Choroid plexus epithelial cell (primary cell): ENCODE measurements around the gene SLX4IP.

Experiments used
- DNase-seq: peaks from one replicate; pipeline ENCODE4 v3.0.0-alpha.2; 2010; ENCODE audit warnings: low read depth
- H3K4me3 ChIP-seq: 2 replicates; pipeline ENCODE4 v1.5.1; 2011; ENCODE audit warnings: low read depth, mild to moderate bottlenecking, control low read depth, low read length, moderate library complexity
- TF ChIP-seq, protein P1 (sequence below): conservative IDR thresholded peaks from 2 replicates; pipeline ENCODE4 v1.5.1; 2011; ENCODE audit warnings: low read depth, mild to moderate bottlenecking, control low read depth, inconsistent platforms, low read length, moderate library complexity

The SLX4IP gene

DNA sequence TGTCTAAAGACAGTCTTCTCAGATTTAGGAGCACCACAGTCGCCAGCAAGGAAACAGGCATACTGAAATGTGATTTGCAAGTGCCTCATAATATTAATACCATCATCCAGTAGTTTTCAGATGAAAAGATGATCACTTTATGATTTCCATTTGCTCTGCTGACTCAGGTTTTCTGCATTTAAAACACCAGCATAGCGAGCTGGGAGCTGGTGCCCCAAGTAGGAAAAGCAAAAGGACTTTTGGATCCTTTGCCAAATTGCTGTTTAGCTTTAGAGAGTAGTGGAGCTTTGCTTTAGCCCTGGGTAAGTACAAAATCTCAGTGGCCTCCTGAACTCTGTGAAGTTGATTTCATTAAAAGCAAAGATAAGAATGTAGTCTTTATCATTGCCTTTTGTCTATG, 160.2 kb downstream of the SLX4IP start:
- H3K4me3 ChIP-seq = no peak overlapping the region
- TF ChIP-seq, protein P1, sequence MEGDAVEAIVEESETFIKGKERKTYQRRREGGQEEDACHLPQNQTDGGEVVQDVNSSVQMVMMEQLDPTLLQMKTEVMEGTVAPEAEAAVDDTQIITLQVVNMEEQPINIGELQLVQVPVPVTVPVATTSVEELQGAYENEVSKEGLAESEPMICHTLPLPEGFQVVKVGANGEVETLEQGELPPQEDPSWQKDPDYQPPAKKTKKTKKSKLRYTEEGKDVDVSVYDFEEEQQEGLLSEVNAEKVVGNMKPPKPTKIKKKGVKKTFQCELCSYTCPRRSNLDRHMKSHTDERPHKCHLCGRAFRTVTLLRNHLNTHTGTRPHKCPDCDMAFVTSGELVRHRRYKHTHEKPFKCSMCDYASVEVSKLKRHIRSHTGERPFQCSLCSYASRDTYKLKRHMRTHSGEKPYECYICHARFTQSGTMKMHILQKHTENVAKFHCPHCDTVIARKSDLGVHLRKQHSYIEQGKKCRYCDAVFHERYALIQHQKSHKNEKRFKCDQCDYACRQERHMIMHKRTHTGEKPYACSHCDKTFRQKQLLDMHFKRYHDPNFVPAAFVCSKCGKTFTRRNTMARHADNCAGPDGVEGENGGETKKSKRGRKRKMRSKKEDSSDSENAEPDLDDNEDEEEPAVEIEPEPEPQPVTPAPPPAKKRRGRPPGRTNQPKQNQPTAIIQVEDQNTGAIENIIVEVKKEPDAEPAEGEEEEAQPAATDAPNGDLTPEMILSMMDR = no peak
- no peak for DNase-seq

DNA sequence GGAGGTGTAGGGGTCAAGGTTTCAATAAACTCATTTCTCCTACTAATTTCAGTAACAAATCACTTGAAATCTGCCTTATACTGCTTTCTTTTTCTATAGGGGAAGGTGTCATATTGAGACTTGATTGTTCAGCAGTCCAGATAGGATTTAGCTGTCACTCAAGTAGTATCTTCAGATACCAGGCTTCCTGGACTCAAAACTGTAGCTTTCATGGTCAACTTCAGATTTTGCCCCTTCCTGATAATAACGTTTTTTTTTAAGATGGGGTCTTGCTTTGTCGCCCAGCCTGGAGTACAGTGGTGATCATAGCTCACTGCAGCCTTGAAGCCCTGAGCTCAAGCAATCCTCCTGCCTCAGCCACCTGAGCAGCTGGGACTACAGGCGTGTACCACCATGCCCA, 160.9 kb downstream of the SLX4IP start:
- TF ChIP-seq, protein P1 = no peak
- DNase-seq = no peak
- no peak overlapping the region for H3K4me3 ChIP-seq

- TF ChIP-seq, protein P1 = no peak
- H3K4me3 ChIP-seq = no peak overlapping the region
- DNase-seq = peak; percentile 89
Observed at GRCh38 chr20:10596710-10597121, 161.6 kb downstream of the SLX4IP start.

DNA sequence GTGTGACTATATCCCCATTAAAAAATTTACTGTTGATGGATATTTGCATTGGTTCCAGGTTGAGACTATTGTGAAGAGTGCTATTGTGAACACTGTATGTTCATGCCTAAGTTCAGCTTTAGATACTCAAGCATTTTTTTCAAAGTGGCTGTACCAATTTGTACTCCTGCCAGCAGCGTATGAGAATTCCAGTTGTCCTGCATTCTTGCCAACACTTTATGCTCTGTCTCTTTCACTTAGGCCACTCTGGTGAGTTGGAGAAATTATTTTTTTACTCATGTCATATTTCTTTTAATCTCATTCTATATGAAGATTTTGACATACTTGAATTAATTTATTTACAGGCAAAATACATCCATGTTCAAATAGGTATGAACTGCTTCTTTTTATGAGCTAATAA, 162.5 kb downstream of the SLX4IP start:
- no peak for DNase-seq
- TF ChIP-seq, protein P1 = no peak

GRCh38 chr20:10602221-10602871, 167.2 kb downstream of the SLX4IP start:
- TF ChIP-seq, protein P1 = no peak
- DNase-seq = peak; percentile 64
- H3K4me3 ChIP-seq = no peak overlapping the region

More for the DNA sequence above, 162.5 kb downstream of the SLX4IP start:
- no peak overlapping the region for H3K4me3 ChIP-seq

GRCh38 chr20:10603378-10603777, 168.3 kb downstream of the SLX4IP start:
- H3K4me3 ChIP-seq = no peak overlapping the region
- TF ChIP-seq, protein P1 = no peak
- no peak for DNase-seq
